Epithelial cell of prostate (primary cell): ENCODE data around the gene KIF4B.
"Not testable (repeated sequence)": the region's sequence is repeated elsewhere in the genome, so short reads cannot be mapped to it uniquely, and the experiment has no call there.

Experiments
- DNase-seq: peaks from one replicate; pipeline ENCODE4 v3.0.0-alpha.2; 2011; ENCODE audit warnings: low read depth, low spot score
- H3K27ac ChIP-seq: fragments of 450-650 bp; 2 replicates; pipeline ENCODE4 v1.5.1; 2017; ENCODE audit warnings: mild to moderate bottlenecking

Gene KIF4B

GRCh38 chr5:155006265-155006664 lies 7.3 kb upstream of the KIF4B start:
- not testable (repeated sequence) for DNase-seq, H3K27ac ChIP-seq

GRCh38 chr5:155008669-155009068 lies 4.9 kb upstream of the KIF4B start:
- DNase-seq = no peak
- H3K27ac ChIP-seq = no peak overlapping the region

GRCh38 chr5:155010881-155011280 lies 2.7 kb upstream of the KIF4B start:
- DNase-seq = no peak

GRCh38 chr5:155015239-155015638 lies 1.7 kb downstream of the KIF4B start:
- H3K27ac ChIP-seq = no peak overlapping the region
- DNase-seq = no peak

More at GRCh38 chr5:155010881-155011280, 2.7 kb upstream of the KIF4B start:
- no peak overlapping the region for H3K27ac ChIP-seq

GRCh38 chr5:155017610-155018009 lies 4.1 kb downstream of the KIF4B start:
- DNase-seq = no peak
- no peak overlapping the region for H3K27ac ChIP-seq

GRCh38 chr5:155019601-155020226 lies 6.2 kb downstream of the KIF4B start:
- H3K27ac ChIP-seq = no peak overlapping the region
- DNase-seq = no peak

- no peak for DNase-seq
- H3K27ac ChIP-seq = no peak overlapping the region
These were observed 8.3 kb downstream of the KIF4B start for GRCh38 chr5:155021842-155022241.

- H3K27ac ChIP-seq = no peak overlapping the region
- DNase-seq = no peak
These were observed 9.8 kb downstream of the KIF4B start for GRCh38 chr5:155023320-155023719.

- no peak for DNase-seq
- H3K27ac ChIP-seq = no peak overlapping the region
These were observed 10.5 kb downstream of the KIF4B start for GRCh38 chr5:155024015-155024414.

GRCh38 chr5:155025895-155026294 lies 12.3 kb downstream of the KIF4B start:
- DNase-seq = no peak
- no peak overlapping the region for H3K27ac ChIP-seq

- no peak overlapping the region for H3K27ac ChIP-seq
- no peak for DNase-seq
These were observed 14.6 kb downstream of the KIF4B start for GRCh38 chr5:155027993-155028629.

- DNase-seq = no peak
- H3K27ac ChIP-seq = no peak overlapping the region
These were observed 15.7 kb downstream of the KIF4B start for GRCh38 chr5:155029240-155029639.

- H3K27ac ChIP-seq, DNase-seq: not testable (repeated sequence)
These were observed 20.7 kb downstream of the KIF4B start for GRCh38 chr5:155034145-155034744.

GRCh38 chr5:155035087-155035486 lies 21.5 kb downstream of the KIF4B start:
- H3K27ac ChIP-seq, DNase-seq: not testable (repeated sequence)

GRCh38 chr5:155040984-155041653 lies 27.6 kb downstream of the KIF4B start:
- H3K27ac ChIP-seq = no peak overlapping the region
- DNase-seq = no peak

GRCh38 chr5:155044591-155044990 lies 31.0 kb downstream of the KIF4B start:
- H3K27ac ChIP-seq = no peak overlapping the region
- no peak for DNase-seq

- H3K27ac ChIP-seq = no peak overlapping the region
- DNase-seq = no peak
These were observed 33.0 kb downstream of the KIF4B start for GRCh38 chr5:155046591-155046990.

GRCh38 chr5:155047818-155048217 lies 34.3 kb downstream of the KIF4B start:
- no peak for DNase-seq
- no peak overlapping the region for H3K27ac ChIP-seq

GRCh38 chr5:155049569-155050383 lies 36.2 kb downstream of the KIF4B start:
- no peak for DNase-seq
- H3K27ac ChIP-seq = no peak overlapping the region

GRCh38 chr5:155050384-155051019 lies 36.9 kb downstream of the KIF4B start:
- H3K27ac ChIP-seq = no peak overlapping the region
- DNase-seq = no peak
